ENCODE data around the gene HBQ1.
"Not testable (repeated sequence)": the region's sequence is repeated elsewhere in the genome, so short reads cannot be mapped to it uniquely, and the experiment has no call there.

Gene HBQ1

GRCh38 chr16:154217-155030 lies 25.8 kb upstream of the HBQ1 start:
- no peaks in the 10 kb centered on the region for H3F3A ChIP-seq (ENCODE audit: insufficient read depth, low read length)
- H3K9me2 ChIP-seq (ENCODE audit: low read depth, low read length): no peaks in the 10 kb centered on the region
- H4K20me1 ChIP-seq (ENCODE audit: insufficient read depth, low read length): no peaks in the 10 kb centered on the region
- H3K4me1 ChIP-seq (ENCODE audit: insufficient read depth, low read length, severe bottlenecking): peaks cover 4% of the 10 kb centered on the region
- H3K9ac ChIP-seq (ENCODE audit: low read length): no peak overlapping the region; the same call in 1 of the 2 replicates
- H3K4me2 ChIP-seq (ENCODE audit: low read length): peak overlapping the region; percentile 53
- H2AFZ ChIP-seq (ENCODE audit: low read length): no peak overlapping the region
- peak overlapping the region; percentile 47 for H3K4me3 ChIP-seq (ENCODE audit: low read depth, low read length, poor library complexity, severe bottlenecking)
- TF ChIP-seq, protein P1, sequence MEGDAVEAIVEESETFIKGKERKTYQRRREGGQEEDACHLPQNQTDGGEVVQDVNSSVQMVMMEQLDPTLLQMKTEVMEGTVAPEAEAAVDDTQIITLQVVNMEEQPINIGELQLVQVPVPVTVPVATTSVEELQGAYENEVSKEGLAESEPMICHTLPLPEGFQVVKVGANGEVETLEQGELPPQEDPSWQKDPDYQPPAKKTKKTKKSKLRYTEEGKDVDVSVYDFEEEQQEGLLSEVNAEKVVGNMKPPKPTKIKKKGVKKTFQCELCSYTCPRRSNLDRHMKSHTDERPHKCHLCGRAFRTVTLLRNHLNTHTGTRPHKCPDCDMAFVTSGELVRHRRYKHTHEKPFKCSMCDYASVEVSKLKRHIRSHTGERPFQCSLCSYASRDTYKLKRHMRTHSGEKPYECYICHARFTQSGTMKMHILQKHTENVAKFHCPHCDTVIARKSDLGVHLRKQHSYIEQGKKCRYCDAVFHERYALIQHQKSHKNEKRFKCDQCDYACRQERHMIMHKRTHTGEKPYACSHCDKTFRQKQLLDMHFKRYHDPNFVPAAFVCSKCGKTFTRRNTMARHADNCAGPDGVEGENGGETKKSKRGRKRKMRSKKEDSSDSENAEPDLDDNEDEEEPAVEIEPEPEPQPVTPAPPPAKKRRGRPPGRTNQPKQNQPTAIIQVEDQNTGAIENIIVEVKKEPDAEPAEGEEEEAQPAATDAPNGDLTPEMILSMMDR (IDR thresholded peaks at IDR 0.05; ENCODE audit: low read length): no peak
- TF ChIP-seq EZH2 (IDR thresholded peaks at IDR 0.05; ENCODE audit: borderline replicate concordance, low read length): no peak
- peaks cover 6% of the 10 kb centered on the region; the same call in 1 of the 2 replicates for H3K27me3 ChIP-seq (ENCODE audit: insufficient read depth, low read length)
- no peaks in the 10 kb centered on the region for H3K36me3 ChIP-seq (ENCODE audit: insufficient read depth, low read length)
- no peaks in the 10 kb centered on the region for H3K79me2 ChIP-seq (ENCODE audit: insufficient read depth, low read length)
- H3K27ac ChIP-seq (ENCODE audit: low read depth, low read length, poor library complexity, severe bottlenecking): no peak overlapping the region
- no peaks in the 10 kb centered on the region for H3K9me3 ChIP-seq (ENCODE audit: low read length)

GRCh38 chr16:155031-155398 lies 25.2 kb upstream of the HBQ1 start:
- Histone ChIP-seq H3K9me2 (ENCODE audit: low read depth, low read length) (no peaks in the 10 kb centered on the region), H3K27me3 (ENCODE audit: insufficient read depth, low read length) (peaks cover 6% of the 10 kb centered on the region; the same call in 1 of the 2 replicates), H3K9me3 (ENCODE audit: low read length) (no peaks in the 10 kb centered on the region), H3K4me1 (ENCODE audit: insufficient read depth, low read length, severe bottlenecking) (peaks cover 4% of the 10 kb centered on the region), H3K9ac (ENCODE audit: low read length) (no peak overlapping the region), H2AFZ (ENCODE audit: low read length) (no peak overlapping the region), H3K4me3 (ENCODE audit: low read depth, low read length, poor library complexity, severe bottlenecking) (no peak overlapping the region), H4K20me1 (ENCODE audit: insufficient read depth, low read length) (no peaks in the 10 kb centered on the region), H3K27ac (ENCODE audit: low read depth, low read length, poor library complexity, severe bottlenecking) (no peak overlapping the region), H3K79me2 (ENCODE audit: insufficient read depth, low read length) (no peaks in the 10 kb centered on the region), H3F3A (ENCODE audit: insufficient read depth, low read length) (no peaks in the 10 kb centered on the region), H3K36me3 (ENCODE audit: insufficient read depth, low read length) (no peaks in the 10 kb centered on the region), H3K4me2 (ENCODE audit: low read length) (0 out of 2 replicates have a peak overlapping the region, but pooled peaks have one; percentile 53)
- TF ChIP-seq, protein P1 (IDR thresholded peaks at IDR 0.05; ENCODE audit: low read length): no peak
- no peak for TF ChIP-seq EZH2 (IDR thresholded peaks at IDR 0.05; ENCODE audit: borderline replicate concordance, low read length)

DNA sequence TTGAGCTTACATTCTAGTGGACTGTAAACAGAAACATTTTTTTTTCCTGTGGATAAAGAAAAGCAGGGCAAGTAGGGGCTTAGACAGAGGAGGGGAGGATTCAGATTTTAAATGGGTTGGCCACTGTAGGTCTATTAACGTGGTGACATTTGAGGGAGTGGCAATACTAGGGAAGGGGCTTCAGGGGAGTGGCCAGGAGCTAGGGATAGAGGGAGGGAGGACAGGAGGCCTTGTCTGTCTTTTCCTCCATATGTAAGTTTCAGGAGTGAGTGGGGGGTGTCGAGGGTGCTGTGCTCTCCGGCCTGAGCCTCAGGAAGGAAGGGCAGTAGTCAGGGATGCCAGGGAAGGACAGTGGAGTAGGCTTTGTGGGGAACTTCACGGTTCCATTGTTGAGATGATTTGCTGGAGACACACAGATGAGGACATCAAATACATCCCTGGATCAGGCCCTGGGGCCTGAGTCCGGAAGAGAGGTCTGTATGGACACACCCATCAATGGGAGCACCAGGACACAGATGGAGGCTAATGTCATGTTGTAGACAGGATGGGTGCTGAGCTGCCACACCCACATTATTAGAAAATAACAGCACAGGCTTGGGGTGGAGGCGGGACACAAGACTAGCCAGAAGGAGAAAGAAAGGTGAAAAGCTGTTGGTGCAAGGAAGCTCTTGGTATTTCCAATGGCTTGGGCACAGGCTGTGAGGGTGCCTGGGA lies 21.0 kb upstream of the HBQ1 start:
- no peaks in the 10 kb centered on the region for H3K9me3 ChIP-seq (ENCODE audit: low read length)
- no peaks in the 10 kb centered on the region for H3K9me2 ChIP-seq (ENCODE audit: low read depth, low read length)
- no peaks in the 10 kb centered on the region for H3K36me3 ChIP-seq (ENCODE audit: insufficient read depth, low read length)
- TF ChIP-seq, protein P1 (IDR thresholded peaks at IDR 0.05; ENCODE audit: low read length): no peak
- no peak for TF ChIP-seq EZH2 (IDR thresholded peaks at IDR 0.05; ENCODE audit: borderline replicate concordance, low read length)
- no peak overlapping the region for H3K27ac ChIP-seq (ENCODE audit: low read depth, low read length, poor library complexity, severe bottlenecking)
- no peak overlapping the region for H3K4me2 ChIP-seq (ENCODE audit: low read length)
- no peaks in the 10 kb centered on the region for H4K20me1 ChIP-seq (ENCODE audit: insufficient read depth, low read length)
- peaks cover 4% of the 10 kb centered on the region for H3K4me1 ChIP-seq (ENCODE audit: insufficient read depth, low read length, severe bottlenecking)
- peaks cover 6% of the 10 kb centered on the region; the same call in 1 of the 2 replicates for H3K27me3 ChIP-seq (ENCODE audit: insufficient read depth, low read length)
- no peak overlapping the region for H3K4me3 ChIP-seq (ENCODE audit: low read depth, low read length, poor library complexity, severe bottlenecking)
- H2AFZ ChIP-seq (ENCODE audit: low read length): no peak overlapping the region
- H3F3A ChIP-seq (ENCODE audit: insufficient read depth, low read length): no peaks in the 10 kb centered on the region
- H3K9ac ChIP-seq (ENCODE audit: low read length): no peak overlapping the region
- no peaks in the 10 kb centered on the region for H3K79me2 ChIP-seq (ENCODE audit: insufficient read depth, low read length)

DNA sequence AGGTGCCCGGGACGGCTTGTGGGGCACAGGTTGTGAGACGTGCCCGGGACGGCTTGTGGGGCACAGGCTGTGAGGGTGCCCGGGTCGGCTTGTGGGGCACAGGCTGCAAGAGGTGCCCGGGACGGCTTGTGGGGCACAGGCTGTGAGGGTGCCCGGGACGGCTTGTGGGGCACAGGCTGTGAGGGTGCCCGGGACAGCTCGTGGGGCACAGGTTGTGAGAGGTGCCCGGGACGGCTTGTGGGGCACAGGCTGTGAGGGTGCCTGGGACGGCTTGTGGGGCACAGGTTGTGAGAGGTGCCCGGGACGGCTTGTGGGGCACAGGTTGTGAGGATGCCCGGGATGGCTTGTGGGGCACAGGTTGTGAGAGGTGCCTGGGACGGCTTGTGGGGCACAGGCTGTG lies 20.0 kb upstream of the HBQ1 start:
- H3K27me3 ChIP-seq (ENCODE audit: insufficient read depth, low read length); H3K27ac ChIP-seq (ENCODE audit: low read depth, low read length, poor library complexity, severe bottlenecking); H4K20me1 ChIP-seq (ENCODE audit: insufficient read depth, low read length); H3F3A ChIP-seq (ENCODE audit: insufficient read depth, low read length); H3K36me3 ChIP-seq (ENCODE audit: insufficient read depth, low read length); H3K4me1 ChIP-seq (ENCODE audit: insufficient read depth, low read length, severe bottlenecking); H3K4me2 ChIP-seq (ENCODE audit: low read length); H3K9ac ChIP-seq (ENCODE audit: low read length); H3K9me2 ChIP-seq (ENCODE audit: low read depth, low read length); H2AFZ ChIP-seq (ENCODE audit: low read length); H3K4me3 ChIP-seq (ENCODE audit: low read depth, low read length, poor library complexity, severe bottlenecking); H3K9me3 ChIP-seq (ENCODE audit: low read length); H3K79me2 ChIP-seq (ENCODE audit: insufficient read depth, low read length): not testable (repeated sequence)

Measured in OCI-LY1 (cell line).